ENCODE results near the gene MED13L. TPM values are rescaled to one million over a fixed set of nuclear protein-coding genes. Genes with fewer than 3 reads are reported as not detected.
"Not testable (repeated sequence)": the region's sequence is repeated elsewhere in the genome, so short reads cannot be mapped to it uniquely, and the experiment has no call there.

The MED13L gene
- total and polyA plus RNA-seq, 2 donors (not counting 1 experiment from before 2014, with no cell fraction given) = 20.3 to 207 TPM

DNA sequence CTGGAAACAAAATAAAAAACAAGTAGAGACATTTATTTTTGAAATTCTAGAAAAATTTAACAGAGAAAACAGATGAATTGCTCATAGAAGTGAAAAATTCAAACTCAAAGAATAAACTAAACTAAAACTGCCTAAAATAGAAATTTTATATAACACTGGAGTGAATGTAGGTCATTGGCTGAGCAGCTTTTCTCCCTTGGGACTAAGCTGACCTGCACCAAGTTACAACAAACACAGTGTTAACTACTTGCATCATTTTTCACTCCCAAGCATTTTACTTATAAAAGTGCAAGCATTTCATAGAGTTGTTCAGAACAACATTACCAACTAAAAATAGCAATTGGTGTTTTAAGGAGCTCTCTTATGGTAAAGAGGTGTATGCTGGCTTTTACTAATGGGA lies 298.1 kb downstream of the MED13L start:
- POLR2A ChIA-PET = no interaction called here
- intact Hi-C loops (cut with micrococcal nuclease) = no loop called here
- H3K4me3 ChIP-seq (ENCODE audit: control extremely low read depth in 1 of 5, extremely low read depth in 1 of 5, insufficient read depth in 1 of 5, low read depth in 2 of 5, low read length in 4 of 5) = no peak overlapping the region
- H4K20me1 ChIP-seq (ENCODE audit: control insufficient read depth, insufficient read depth, low read length, poor library complexity, severe bottlenecking) = no peaks in the 10 kb centered on the region
- H3K27ac ChIP-seq (ENCODE audit: low read length in 2 of 2) = no peak overlapping the region
- ATAC-seq (ENCODE audit: low read depth) (no peak), DNase-seq (no peak)
- TF ChIP-seq, protein P1, sequence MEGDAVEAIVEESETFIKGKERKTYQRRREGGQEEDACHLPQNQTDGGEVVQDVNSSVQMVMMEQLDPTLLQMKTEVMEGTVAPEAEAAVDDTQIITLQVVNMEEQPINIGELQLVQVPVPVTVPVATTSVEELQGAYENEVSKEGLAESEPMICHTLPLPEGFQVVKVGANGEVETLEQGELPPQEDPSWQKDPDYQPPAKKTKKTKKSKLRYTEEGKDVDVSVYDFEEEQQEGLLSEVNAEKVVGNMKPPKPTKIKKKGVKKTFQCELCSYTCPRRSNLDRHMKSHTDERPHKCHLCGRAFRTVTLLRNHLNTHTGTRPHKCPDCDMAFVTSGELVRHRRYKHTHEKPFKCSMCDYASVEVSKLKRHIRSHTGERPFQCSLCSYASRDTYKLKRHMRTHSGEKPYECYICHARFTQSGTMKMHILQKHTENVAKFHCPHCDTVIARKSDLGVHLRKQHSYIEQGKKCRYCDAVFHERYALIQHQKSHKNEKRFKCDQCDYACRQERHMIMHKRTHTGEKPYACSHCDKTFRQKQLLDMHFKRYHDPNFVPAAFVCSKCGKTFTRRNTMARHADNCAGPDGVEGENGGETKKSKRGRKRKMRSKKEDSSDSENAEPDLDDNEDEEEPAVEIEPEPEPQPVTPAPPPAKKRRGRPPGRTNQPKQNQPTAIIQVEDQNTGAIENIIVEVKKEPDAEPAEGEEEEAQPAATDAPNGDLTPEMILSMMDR (IDR thresholded peaks at IDR 0.05) = no peak
- no peak for TF ChIP-seq EZH2 (IDR thresholded peaks at IDR 0.05; ENCODE audit: borderline replicate concordance, insufficient read depth, low read depth, low read length, poor library complexity, severe bottlenecking)
- no peaks in the 10 kb centered on the region for H3K27me3 Mint-ChIP-seq
- no peaks in the 10 kb centered on the region for H3K27me3 ChIP-seq (replicated peaks in 1 of 4; ENCODE audit: control extremely low read depth in 1 of 4, control insufficient read depth in 3 of 4, insufficient read depth in 4 of 4, low read length in 3 of 4)
- no peaks in the 10 kb centered on the region for H3K4me1 ChIP-seq (ENCODE audit: control insufficient read depth in 2 of 2, insufficient read depth in 2 of 2, low read length in 2 of 2)
- no peak overlapping the region for H3K9ac ChIP-seq (ENCODE audit: low read length)
- no peak overlapping the region for H3K4me3 Mint-ChIP-seq
- CTCF ChIA-PET = interaction anchor here (1.4 kb wide), 1 partner anchor 9 kb away, joined by 4 read pairs; no protein-coding TSS in a partner anchor
- no peak overlapping the region for H3K27ac Mint-ChIP-seq
- peaks cover 16 to 73% of the 10 kb centered on the region in 2 experiments for H3K36me3 ChIP-seq (replicated peaks in 1 of 2; ENCODE audit: control extremely low read depth in 1 of 2, control insufficient read depth in 1 of 2, extremely low read depth in 1 of 2, insufficient read depth in 2 of 2, low read length in 1 of 2)
- H3K4me2 ChIP-seq (replicated peaks; ENCODE audit: low read depth, low read length, poor library complexity, severe bottlenecking) = no peak overlapping the region
- H3K79me2 ChIP-seq (ENCODE audit: control insufficient read depth, insufficient read depth, low read length) = peaks cover 4% of the 10 kb centered on the region
- no peak overlapping the region for H2AFZ ChIP-seq (ENCODE audit: insufficient read depth, low read depth, low read length, poor library complexity, severe bottlenecking)
- no peaks in the 10 kb centered on the region for H3K4me1 Mint-ChIP-seq
- H3K9me3 ChIP-seq (ENCODE audit: control extremely low read depth in 1 of 3, control insufficient read depth in 2 of 3, insufficient read depth in 1 of 3, low read length in 2 of 3) = no peaks in the 10 kb centered on the region
- H3K9me3 Mint-ChIP-seq (ENCODE audit: insufficient read depth) = no peaks in the 10 kb centered on the region

DNA sequence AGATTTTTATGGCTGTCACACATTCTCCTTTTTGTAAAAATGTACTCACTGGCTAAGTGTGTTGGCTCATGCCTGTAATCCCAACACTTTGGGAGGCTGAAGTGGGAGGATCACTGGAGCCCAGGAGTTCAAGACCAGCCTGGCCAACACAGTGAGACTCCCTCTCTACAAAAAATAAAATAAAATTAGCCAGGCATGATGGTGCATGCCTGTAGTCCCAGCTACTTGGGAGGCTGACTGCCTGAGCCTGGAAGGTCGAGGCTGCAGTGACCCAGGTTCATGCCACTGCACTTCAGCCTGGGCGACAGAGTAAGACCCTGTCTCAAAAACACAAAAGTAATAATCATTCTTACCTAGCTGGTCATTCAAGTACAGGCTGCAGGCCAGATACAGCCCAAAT lies 300.7 kb downstream of the MED13L start:
- H3K27me3 Mint-ChIP-seq; H3K9me3 ChIP-seq (ENCODE audit: control extremely low read depth in 1 of 3, control insufficient read depth in 2 of 3, insufficient read depth in 1 of 3, low read length in 2 of 3); H3K27me3 ChIP-seq (replicated peaks in 1 of 4; ENCODE audit: control extremely low read depth in 1 of 4, control insufficient read depth in 3 of 4, insufficient read depth in 4 of 4, low read length in 3 of 4); H3K27ac ChIP-seq (ENCODE audit: low read length in 2 of 2); H3K4me3 Mint-ChIP-seq; DNase-seq; H3K27ac Mint-ChIP-seq; H3K4me2 ChIP-seq (replicated peaks; ENCODE audit: low read depth, low read length, poor library complexity, severe bottlenecking); H3K79me2 ChIP-seq (ENCODE audit: control insufficient read depth, insufficient read depth, low read length); H2AFZ ChIP-seq (ENCODE audit: insufficient read depth, low read depth, low read length, poor library complexity, severe bottlenecking); H3K4me3 ChIP-seq (ENCODE audit: control extremely low read depth in 1 of 5, extremely low read depth in 1 of 5, insufficient read depth in 1 of 5, low read depth in 2 of 5, low read length in 4 of 5); H3K4me1 ChIP-seq (ENCODE audit: control insufficient read depth in 2 of 2, insufficient read depth in 2 of 2, low read length in 2 of 2); ATAC-seq (ENCODE audit: low read depth); intact Hi-C loops (cut with micrococcal nuclease); H3K9me3 Mint-ChIP-seq (ENCODE audit: insufficient read depth); H4K20me1 ChIP-seq (ENCODE audit: control insufficient read depth, insufficient read depth, low read length, poor library complexity, severe bottlenecking); H3K4me1 Mint-ChIP-seq; H3K9ac ChIP-seq (ENCODE audit: low read length); POLR2A ChIA-PET: not testable (repeated sequence)
- CTCF ChIA-PET = interaction anchor here (0.9 to 2.2 kb wide), 2 partner anchors 21 to 23 kb away, joined by 3 to 6 read pairs; no protein-coding TSS in a partner anchor
- peaks cover 23 to 72% of the 10 kb centered on the region in 2 experiments for H3K36me3 ChIP-seq (replicated peaks in 1 of 2; ENCODE audit: control extremely low read depth in 1 of 2, control insufficient read depth in 1 of 2, extremely low read depth in 1 of 2, insufficient read depth in 2 of 2, low read length in 1 of 2)
- 100% methylated on average over 2 of the region's 2 CpGs for WGBS (ENCODE audit: insufficient coverage)

Measured in B cell (primary cell).